Ishikawa (cell line): ENCODE data around the gene SLC26A11.

ENCODE experiments used
- CEBPB ChIP-seq: IDR thresholded peaks from 2 replicates; pipeline ENCODE4 v1.6.1; 2012
- CREB1 ChIP-seq: IDR thresholded peaks from 2 replicates; pipeline ENCODE4 v1.6.1; 2012; ENCODE audit warnings: low read depth
- EGR1 ChIP-seq: IDR thresholded peaks from 2 replicates; pipeline ENCODE4 v1.6.1; 2012
- EP300 ChIP-seq: IDR thresholded peaks from 2 replicates; pipeline ENCODE4 v1.6.1; 2012; ENCODE audit warnings: borderline replicate concordance
- FOXM1 ChIP-seq: IDR thresholded peaks from 2 replicates; pipeline ENCODE4 v1.6.1; 2012; ENCODE audit warnings: low read depth, borderline replicate concordance
- NFIC ChIP-seq: IDR thresholded peaks from 2 replicates; pipeline ENCODE4 v1.6.1; 2012
- RAD21 ChIP-seq: IDR thresholded peaks from 2 replicates; pipeline ENCODE4 v1.6.1; 2012; ENCODE audit warnings: low read depth
- TAF1 ChIP-seq: IDR thresholded peaks from 2 replicates; pipeline ENCODE4 v1.6.1; 2012; ENCODE audit warnings: low read depth, mild to moderate bottlenecking
- TCF12 ChIP-seq: IDR thresholded peaks from 2 replicates; pipeline ENCODE4 v1.6.1; 2012; ENCODE audit warnings: low read depth
- TEAD4 ChIP-seq: IDR thresholded peaks from 2 replicates; pipeline ENCODE4 v1.6.1; 2012
- YY1 ChIP-seq: IDR thresholded peaks from 2 replicates; pipeline ENCODE4 v1.6.1; 2012; ENCODE audit warnings: low read depth
- ZBTB7A ChIP-seq: IDR thresholded peaks from 2 replicates; pipeline ENCODE4 v1.6.1; 2012; ENCODE audit warnings: low read depth
- TF ChIP-seq, protein P1 (sequence below): IDR thresholded peaks from 2 replicates; pipeline ENCODE4 v1.6.1; 2012
- TF ChIP-seq, protein P2 (sequence below): IDR thresholded peaks from 2 replicates; pipeline ENCODE4 v1.6.1; 2012; ENCODE audit warnings: low read depth, mild to moderate bottlenecking
- TF ChIP-seq, protein P3 (sequence below): IDR thresholded peaks from 2 replicates; pipeline ENCODE4 v1.6.1; 2012

Gene SLC26A11

DNA sequence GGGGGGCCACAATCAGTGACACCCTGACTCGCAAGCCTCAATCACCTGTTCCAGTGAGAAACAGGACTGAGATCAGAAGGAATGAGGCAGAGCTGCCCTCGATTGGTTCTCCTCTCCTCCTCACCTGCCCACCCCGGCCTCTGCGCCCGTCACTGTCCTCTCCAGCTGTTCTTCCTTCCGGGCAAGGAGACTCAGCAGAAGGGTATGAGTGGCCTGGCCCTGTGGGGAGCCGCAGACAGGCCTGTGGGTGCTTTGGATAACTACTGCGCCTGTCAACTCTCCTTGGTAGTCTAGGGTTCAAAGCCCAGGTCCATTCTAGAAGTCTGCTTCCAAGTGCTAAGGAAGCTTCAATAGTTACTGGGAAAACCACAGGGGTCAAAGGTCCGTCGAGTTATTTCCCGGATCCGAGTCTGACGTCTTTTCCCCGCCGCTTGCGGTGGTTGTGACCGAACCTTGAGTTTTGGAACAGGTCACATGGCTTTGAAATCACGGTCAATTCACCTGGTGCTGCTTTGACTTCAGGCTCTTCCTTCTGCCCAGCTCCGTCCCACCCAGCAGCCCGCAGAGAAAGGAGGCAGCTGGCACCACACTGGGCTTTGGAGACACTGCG, 42.1 kb upstream of the SLC26A11 start:
- no peak for TF ChIP-seq RAD21
- no peak for TF ChIP-seq CREB1
- TF ChIP-seq ZBTB7A = no peak
- TF ChIP-seq FOXM1 = no peak
- no peak for TF ChIP-seq EP300
- TF ChIP-seq TEAD4 = no peak
- TF ChIP-seq EGR1 = no peak
- TF ChIP-seq NFIC = no peak
- no peak for TF ChIP-seq YY1
- no peak for TF ChIP-seq TCF12

DNA sequence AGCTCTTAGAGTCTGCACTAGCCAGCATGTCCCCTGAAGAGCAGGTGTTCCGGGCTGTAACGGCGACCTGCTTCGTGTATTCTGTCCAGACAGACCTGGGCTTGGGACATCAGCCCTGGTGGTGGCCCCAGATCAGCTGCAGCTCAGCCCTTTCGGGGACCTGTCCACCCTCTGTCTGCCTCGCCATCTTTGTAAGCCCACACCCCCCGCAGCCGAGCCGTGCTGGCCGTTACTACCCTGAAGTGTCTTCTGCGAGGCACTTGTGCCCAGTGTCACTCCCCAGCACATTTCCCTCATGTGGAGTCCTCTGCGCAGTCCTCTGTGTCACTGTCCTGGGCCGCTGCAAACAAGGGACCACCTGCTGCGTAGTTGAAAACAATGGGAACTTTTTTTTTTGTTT, 40.0 kb upstream of the SLC26A11 start:
- TF ChIP-seq, protein P1, sequence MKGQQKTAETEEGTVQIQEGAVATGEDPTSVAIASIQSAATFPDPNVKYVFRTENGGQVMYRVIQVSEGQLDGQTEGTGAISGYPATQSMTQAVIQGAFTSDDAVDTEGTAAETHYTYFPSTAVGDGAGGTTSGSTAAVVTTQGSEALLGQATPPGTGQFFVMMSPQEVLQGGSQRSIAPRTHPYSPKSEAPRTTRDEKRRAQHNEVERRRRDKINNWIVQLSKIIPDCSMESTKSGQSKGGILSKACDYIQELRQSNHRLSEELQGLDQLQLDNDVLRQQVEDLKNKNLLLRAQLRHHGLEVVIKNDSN = no peak
- TF ChIP-seq FOXM1 (no peak), YY1 (no peak), ZBTB7A (no peak), TEAD4 (no peak), NFIC (no peak), TAF1 (no peak), CEBPB (no peak), EP300 (no peak), CREB1 (no peak), TCF12 (no peak), RAD21 (no peak), EGR1 (no peak)
- TF ChIP-seq, protein P2, sequence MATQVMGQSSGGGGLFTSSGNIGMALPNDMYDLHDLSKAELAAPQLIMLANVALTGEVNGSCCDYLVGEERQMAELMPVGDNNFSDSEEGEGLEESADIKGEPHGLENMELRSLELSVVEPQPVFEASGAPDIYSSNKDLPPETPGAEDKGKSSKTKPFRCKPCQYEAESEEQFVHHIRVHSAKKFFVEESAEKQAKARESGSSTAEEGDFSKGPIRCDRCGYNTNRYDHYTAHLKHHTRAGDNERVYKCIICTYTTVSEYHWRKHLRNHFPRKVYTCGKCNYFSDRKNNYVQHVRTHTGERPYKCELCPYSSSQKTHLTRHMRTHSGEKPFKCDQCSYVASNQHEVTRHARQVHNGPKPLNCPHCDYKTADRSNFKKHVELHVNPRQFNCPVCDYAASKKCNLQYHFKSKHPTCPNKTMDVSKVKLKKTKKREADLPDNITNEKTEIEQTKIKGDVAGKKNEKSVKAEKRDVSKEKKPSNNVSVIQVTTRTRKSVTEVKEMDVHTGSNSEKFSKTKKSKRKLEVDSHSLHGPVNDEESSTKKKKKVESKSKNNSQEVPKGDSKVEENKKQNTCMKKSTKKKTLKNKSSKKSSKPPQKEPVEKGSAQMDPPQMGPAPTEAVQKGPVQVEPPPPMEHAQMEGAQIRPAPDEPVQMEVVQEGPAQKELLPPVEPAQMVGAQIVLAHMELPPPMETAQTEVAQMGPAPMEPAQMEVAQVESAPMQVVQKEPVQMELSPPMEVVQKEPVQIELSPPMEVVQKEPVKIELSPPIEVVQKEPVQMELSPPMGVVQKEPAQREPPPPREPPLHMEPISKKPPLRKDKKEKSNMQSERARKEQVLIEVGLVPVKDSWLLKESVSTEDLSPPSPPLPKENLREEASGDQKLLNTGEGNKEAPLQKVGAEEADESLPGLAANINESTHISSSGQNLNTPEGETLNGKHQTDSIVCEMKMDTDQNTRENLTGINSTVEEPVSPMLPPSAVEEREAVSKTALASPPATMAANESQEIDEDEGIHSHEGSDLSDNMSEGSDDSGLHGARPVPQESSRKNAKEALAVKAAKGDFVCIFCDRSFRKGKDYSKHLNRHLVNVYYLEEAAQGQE = no peak
- TF ChIP-seq, protein P3, sequence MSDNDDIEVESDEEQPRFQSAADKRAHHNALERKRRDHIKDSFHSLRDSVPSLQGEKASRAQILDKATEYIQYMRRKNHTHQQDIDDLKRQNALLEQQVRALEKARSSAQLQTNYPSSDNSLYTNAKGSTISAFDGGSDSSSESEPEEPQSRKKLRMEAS = no peak

DNA sequence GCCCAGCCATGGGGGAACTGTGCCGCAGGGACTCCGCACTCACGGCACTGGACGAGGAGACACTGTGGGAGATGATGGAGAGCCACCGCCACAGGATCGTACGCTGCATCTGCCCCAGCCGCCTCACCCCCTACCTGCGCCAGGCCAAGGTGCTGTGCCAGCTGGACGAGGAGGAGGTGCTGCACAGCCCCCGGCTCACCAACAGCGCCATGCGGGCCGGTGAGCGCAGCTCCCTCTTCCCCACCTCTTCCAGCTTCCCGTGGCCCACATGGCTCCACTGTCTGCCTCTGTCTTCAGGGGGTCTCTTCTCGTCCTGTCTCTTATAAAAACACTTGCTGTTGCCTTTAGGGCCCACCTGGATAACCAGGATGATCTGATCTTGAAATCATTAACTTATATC, 38.8 kb upstream of the SLC26A11 start:
- TF ChIP-seq NFIC = no peak
- TF ChIP-seq EGR1 = no peak
- no peak for TF ChIP-seq ZBTB7A
- TF ChIP-seq TEAD4 = no peak
- TF ChIP-seq EP300 = no peak

DNA sequence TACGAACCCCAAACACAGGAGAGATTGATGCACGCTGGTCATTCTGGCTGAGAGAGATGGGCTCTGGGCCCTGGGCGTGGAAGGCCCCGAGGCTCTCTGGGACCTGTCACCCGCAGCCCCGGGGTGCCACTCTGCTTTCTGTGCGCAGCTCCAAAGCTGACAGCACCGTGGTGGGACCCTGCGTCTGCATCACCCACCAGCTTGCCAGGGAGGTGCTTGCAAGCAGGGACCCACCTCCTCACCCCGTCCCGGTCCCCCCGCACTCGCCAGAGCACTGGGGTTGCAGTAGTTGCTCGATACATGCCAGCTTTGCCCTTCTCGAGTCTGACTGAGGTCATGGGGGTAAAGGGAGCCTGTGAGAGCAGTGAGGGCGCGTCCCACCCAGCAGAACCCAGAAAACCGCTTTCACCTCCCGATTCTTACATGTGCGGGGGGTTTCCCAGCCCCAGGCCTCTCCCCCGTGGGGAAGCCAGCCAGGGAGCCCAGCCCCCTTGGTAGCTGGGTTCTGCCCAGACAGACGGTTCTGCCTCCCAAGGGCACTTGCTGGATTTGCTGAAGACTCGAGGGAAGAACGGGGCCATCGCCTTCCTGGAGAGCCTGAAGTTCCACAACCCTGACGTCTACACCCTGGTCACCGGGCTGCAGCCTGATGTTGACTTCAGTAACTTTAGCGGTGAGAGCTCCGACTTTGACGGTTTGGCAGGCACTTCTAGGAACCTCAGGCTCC, 37.9 kb upstream of the SLC26A11 start:
- no peak for TF ChIP-seq NFIC
- TF ChIP-seq CEBPB = no peak
- TF ChIP-seq EP300 = no peak
- TF ChIP-seq, protein P1 = no peak
- no peak for TF ChIP-seq TEAD4
- no peak for TF ChIP-seq YY1
- TF ChIP-seq FOXM1 = no peak
- TF ChIP-seq RAD21 = no peak
- TF ChIP-seq TAF1 = no peak
- TF ChIP-seq CREB1 = no peak
- TF ChIP-seq, protein P3 = no peak
- TF ChIP-seq, protein P2 = no peak
- no peak for TF ChIP-seq TCF12
- no peak for TF ChIP-seq EGR1
- no peak for TF ChIP-seq ZBTB7A

DNA sequence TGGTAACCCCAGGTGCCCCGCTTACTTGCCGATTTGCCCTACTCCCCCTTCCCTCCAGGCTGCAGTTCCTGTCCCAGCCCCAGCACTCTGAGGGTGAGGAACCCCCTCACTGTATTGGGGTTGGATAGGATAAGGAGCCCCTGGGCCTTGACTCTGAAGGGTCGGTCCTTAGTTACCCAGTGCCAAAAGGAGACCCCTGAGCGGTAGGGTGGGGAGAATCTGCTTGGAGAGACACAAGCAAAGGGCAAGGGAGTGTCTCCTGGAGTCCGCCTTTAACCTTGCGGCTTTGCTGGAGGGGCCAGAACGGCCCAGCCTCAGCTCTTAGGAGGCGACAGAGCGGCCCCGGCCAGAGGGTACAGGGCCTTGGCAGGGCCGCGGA, 37.4 kb upstream of the SLC26A11 start:
- TF ChIP-seq TCF12 (no peak), FOXM1 (no peak), CEBPB (no peak), CREB1 (no peak), RAD21 (no peak), YY1 (no peak), TEAD4 (no peak), ZBTB7A (no peak), TAF1 (no peak), NFIC (no peak), EGR1 (no peak), EP300 (no peak)
- TF ChIP-seq, protein P3 = no peak
- TF ChIP-seq, protein P1 = no peak
- TF ChIP-seq, protein P2 = no peak
